ENCODE measurements around the gene ANXA10. TPM values are rescaled to one million over a fixed set of nuclear protein-coding genes. Genes with fewer than 3 reads are reported as not detected.

ANXA10 gene
- total RNA-seq, 4 donors from 2014 or later: not detected

DNA sequence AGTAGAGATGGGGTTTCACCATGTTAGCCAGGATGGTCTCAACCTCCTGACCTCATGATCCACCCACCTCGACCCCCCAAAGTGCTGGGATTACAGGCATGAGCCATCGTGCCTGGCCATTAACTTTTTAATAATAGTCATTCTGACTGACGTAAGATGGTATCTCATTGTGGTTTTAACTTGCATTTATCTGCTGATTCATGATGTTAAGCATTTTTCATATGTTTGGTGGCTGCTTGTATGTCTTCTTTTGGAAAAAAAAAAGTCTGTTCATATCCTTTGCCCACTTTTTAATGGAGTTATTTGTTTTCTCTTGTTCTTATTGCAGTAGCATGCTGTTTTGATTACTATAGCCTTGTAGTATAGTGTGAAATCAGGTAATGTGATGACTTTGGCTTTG lies 45.8 kb downstream of the ANXA10 start:
- ATAC-seq (ENCODE audit: low FRiP score) (no peak), DNase-seq (ENCODE audit: low spot score) (no peak)
- TF ChIP-seq, protein P1, sequence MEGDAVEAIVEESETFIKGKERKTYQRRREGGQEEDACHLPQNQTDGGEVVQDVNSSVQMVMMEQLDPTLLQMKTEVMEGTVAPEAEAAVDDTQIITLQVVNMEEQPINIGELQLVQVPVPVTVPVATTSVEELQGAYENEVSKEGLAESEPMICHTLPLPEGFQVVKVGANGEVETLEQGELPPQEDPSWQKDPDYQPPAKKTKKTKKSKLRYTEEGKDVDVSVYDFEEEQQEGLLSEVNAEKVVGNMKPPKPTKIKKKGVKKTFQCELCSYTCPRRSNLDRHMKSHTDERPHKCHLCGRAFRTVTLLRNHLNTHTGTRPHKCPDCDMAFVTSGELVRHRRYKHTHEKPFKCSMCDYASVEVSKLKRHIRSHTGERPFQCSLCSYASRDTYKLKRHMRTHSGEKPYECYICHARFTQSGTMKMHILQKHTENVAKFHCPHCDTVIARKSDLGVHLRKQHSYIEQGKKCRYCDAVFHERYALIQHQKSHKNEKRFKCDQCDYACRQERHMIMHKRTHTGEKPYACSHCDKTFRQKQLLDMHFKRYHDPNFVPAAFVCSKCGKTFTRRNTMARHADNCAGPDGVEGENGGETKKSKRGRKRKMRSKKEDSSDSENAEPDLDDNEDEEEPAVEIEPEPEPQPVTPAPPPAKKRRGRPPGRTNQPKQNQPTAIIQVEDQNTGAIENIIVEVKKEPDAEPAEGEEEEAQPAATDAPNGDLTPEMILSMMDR (IDR thresholded peaks at IDR 0.05): no peak

DNA sequence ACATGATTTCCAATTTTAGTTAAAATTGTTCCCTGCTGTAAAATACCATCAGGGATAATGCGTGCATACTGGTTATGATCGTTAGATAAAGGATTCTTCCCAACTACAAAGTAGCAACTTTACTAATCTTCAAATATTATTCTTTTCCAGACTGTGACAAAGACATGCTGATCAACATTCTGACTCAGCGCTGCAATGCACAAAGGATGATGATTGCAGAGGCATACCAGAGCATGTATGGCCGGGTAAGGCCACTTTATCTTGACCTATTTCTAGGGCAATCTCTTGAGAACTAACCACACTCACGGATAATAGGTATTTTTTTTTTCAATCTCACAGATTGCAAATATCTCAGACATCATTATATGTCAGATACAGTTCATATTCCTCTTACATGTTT lies 47.0 kb downstream of the ANXA10 start:
- DNase-seq (ENCODE audit: low spot score) (no peak), ATAC-seq (ENCODE audit: low FRiP score) (no peak)
- TF ChIP-seq, protein P1 (IDR thresholded peaks at IDR 0.05): no peak

DNA sequence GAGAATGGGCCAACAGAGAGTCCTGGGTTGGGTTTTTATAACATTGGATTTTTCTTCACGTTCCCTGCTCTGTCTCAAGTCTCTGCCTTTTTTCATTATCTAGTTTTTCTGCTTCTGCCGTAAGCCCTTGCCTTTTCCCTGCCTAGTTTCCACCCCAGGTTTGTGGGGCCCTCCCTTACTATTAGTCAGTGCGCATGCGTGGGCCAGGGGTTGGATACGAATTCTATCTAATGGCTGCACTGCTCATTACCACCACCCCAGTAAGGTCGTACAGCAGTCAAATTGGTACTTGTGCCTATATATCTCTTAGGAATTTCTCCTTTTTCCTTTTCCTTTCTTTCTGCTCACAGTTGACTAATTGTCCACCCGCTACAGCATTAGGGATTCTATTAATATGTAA lies 49.4 kb downstream of the ANXA10 start:
- TF ChIP-seq, protein P1 (IDR thresholded peaks at IDR 0.05): no peak
- ATAC-seq (ENCODE audit: low FRiP score) (no peak), DNase-seq (ENCODE audit: low spot score) (no peak)

DNA sequence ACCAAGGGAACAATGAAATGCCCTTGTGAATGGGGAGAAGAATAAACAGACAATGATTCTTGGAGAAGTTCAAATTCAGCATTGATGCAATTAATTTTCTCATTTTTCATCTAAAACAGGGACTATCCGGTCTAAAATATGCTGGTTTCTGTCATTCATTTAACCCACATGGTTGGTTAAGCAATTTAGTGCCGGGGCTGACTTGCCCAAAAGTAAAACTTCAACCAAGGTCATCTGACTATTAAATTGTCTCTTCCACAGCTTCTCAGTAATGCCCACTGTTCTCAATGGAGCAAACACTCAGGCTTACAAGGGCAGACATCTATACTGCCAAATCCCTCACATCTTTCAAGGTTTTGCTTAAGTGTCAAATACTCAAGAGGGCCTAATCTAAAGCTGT lies 51.3 kb downstream of the ANXA10 start:
- TF ChIP-seq, protein P1 (IDR thresholded peaks at IDR 0.05): no peak
- no peak for ATAC-seq (ENCODE audit: low FRiP score)
- DNase-seq (ENCODE audit: low spot score): no peak

DNA sequence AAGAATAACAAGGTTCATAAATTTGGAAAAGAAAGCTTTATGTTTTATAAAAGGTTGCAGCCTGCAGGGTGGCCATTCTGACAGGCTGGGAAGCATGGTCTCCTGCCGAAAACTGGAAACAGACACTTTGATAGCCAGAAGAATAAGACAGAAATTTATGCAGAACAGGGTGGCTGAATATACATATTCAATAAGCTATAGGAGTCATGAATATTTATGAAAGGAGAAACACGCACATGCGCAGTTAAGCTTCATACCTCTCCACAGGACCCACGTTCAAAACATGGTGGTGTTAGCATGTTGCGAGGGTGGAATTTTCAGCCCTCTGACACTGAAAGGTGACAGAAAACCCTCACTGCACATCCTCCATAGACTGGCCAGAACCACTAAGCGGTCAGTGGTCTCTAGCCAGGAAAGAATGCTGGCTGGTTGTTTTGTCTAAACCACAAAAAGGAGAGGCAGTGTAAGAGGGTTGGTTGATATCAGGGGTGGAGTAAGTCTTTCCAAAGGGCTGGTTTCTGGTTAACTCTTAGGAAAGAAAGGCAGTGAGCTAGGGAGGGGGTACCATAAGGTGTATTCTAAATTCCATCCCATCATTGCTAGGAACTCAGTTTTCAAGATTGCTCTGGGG lies 58.2 kb downstream of the ANXA10 start:
- TF ChIP-seq, protein P1 (IDR thresholded peaks at IDR 0.05): no peak
- ATAC-seq (ENCODE audit: low FRiP score) (no peak), DNase-seq (ENCODE audit: low spot score) (no peak)

DNA sequence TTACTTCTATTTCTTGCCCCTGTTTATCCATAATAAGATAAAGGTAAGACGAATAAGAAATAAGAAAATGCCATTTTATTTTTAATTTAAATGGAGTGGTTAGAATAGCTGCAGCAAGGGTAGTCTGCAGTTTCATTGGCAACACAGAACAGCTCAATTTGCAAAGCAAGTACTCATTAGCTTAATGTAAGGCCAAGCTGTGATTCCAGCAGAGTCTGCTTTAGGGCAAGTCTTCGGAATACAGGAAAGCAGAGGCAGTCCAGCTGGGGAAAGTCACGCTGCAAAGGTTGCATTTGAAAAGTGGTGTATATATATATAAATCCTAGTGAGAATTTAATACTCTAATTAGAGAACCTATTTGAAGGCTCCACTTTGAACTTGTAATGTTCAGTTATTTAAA lies 59.0 kb downstream of the ANXA10 start:
- TF ChIP-seq, protein P1 (IDR thresholded peaks at IDR 0.05): no peak
- DNase-seq (ENCODE audit: low spot score) (no peak), ATAC-seq (ENCODE audit: low FRiP score) (no peak)

DNA sequence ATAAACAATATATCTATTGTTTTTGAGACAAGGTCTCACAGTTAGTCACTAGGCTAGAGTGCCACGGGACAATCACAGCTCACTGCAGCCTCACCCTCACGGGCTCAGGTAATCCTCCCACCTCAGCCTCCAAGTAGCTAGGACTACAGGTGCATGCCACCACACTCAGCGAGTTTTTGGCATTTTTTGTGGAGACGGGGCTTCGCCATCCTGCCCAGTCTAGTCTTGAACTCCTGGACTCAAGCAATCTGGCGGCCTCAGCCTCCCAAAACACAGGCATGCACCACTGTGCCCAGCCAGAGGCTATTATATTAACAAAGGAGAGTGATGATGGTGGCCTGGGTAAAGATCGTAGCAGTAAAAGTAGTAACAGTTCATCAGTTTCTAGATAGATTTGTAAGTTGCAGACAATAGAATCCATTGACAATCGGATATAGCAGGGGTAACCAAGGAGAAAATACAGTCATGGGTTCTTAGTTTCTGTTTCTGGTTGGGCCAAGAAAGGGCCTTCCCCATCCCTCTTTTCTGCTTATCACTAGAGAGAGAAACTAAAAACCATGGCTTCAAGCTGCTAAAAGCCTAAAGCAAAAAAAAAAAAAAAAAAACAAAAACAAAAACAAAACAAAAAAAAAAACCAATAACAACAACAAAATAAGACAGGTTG lies 60.6 kb downstream of the ANXA10 start:
- ATAC-seq (ENCODE audit: low FRiP score) (no peak), DNase-seq (ENCODE audit: low spot score) (no peak)
- TF ChIP-seq, protein P1 (IDR thresholded peaks at IDR 0.05): no peak
